Globus pallidus (tissue), 1 donor: ENCODE measurements around the gene RGS6.

ENCODE experiments used
- DNase-seq: peaks from one replicate; pipeline ENCODE4 v3.0.0-alpha.2; 2015; ENCODE audit warnings: low spot score

RGS6 gene

GRCh38 chr14:72583316-72584272 is 651.4 kb downstream of the RGS6 start:
- DNase-seq: no peak

GRCh38 chr14:72588521-72588920 is 656.3 kb downstream of the RGS6 start:
- no peak for DNase-seq

- DNase-seq: no peak
Measured at GRCh38 chr14:72589652-72590051, 657.4 kb downstream of the RGS6 start.

- DNase-seq: no peak
Measured at GRCh38 chr14:72590577-72590976, 658.3 kb downstream of the RGS6 start.

GRCh38 chr14:72591391-72591790 is 659.2 kb downstream of the RGS6 start:
- DNase-seq: no peak

- no peak for DNase-seq
Measured at GRCh38 chr14:72594099-72594901, 662.1 kb downstream of the RGS6 start.

- no peak for DNase-seq
Measured at GRCh38 chr14:72595152-72595862, 663.1 kb downstream of the RGS6 start.

GRCh38 chr14:72597252-72598233 is 665.3 kb downstream of the RGS6 start:
- no peak for DNase-seq

- no peak for DNase-seq
Measured at GRCh38 chr14:72598306-72598705, 666.1 kb downstream of the RGS6 start.

GRCh38 chr14:72599579-72600470 is 667.6 kb downstream of the RGS6 start:
- DNase-seq: no peak

- DNase-seq: no peak
Measured at GRCh38 chr14:72600551-72601330, 668.5 kb downstream of the RGS6 start.

- DNase-seq: no peak
Measured at GRCh38 chr14:72603639-72604038, 671.4 kb downstream of the RGS6 start.

- DNase-seq: no peak
Measured at GRCh38 chr14:72604133-72604532, 671.9 kb downstream of the RGS6 start.

GRCh38 chr14:72605096-72605920 is 673.1 kb downstream of the RGS6 start:
- no peak for DNase-seq

- DNase-seq: no peak
Measured at GRCh38 chr14:72605921-72606220, 673.6 kb downstream of the RGS6 start.

- no peak for DNase-seq
Measured at GRCh38 chr14:72606879-72607278, 674.6 kb downstream of the RGS6 start.

- no peak for DNase-seq
Measured at GRCh38 chr14:72607386-72608130, 675.3 kb downstream of the RGS6 start.
